ENCODE measurements around the gene UBE2QL1.

Gene UBE2QL1

DNA sequence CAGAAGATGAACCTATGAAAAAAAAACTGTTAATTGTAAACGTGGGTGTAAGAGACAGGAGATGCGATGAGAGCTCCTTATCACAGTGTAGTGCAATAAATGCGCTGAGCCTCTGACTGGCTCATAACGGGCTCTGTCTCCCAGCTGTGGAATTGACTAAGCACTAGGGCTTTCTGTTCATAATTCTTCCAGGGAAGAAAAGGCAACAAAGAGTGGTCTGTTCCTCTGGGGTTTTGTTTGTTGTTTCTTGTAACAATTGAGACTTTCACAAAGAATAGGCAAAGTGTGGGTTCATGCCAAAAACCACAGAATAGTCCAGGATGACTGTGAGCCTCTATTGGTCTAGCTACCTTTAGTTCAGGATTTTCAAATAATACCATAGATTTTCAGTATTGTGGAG, 39.4 kb downstream of the UBE2QL1 start:
- in situ Hi-C loops (cut with MboI; ENCODE audit: low pct_unique_long_range_greater_than_20kb, low sequenced_read_pairs, unreplicated experiment) = no loop called here
- TF ChIP-seq, protein P1, sequence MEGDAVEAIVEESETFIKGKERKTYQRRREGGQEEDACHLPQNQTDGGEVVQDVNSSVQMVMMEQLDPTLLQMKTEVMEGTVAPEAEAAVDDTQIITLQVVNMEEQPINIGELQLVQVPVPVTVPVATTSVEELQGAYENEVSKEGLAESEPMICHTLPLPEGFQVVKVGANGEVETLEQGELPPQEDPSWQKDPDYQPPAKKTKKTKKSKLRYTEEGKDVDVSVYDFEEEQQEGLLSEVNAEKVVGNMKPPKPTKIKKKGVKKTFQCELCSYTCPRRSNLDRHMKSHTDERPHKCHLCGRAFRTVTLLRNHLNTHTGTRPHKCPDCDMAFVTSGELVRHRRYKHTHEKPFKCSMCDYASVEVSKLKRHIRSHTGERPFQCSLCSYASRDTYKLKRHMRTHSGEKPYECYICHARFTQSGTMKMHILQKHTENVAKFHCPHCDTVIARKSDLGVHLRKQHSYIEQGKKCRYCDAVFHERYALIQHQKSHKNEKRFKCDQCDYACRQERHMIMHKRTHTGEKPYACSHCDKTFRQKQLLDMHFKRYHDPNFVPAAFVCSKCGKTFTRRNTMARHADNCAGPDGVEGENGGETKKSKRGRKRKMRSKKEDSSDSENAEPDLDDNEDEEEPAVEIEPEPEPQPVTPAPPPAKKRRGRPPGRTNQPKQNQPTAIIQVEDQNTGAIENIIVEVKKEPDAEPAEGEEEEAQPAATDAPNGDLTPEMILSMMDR (IDR thresholded peaks at IDR 0.05; ENCODE audit: extremely low read depth, insufficient read depth, missing control alignments) = no peak
- no peak for DNase-seq (ENCODE audit: low spot score)

DNA sequence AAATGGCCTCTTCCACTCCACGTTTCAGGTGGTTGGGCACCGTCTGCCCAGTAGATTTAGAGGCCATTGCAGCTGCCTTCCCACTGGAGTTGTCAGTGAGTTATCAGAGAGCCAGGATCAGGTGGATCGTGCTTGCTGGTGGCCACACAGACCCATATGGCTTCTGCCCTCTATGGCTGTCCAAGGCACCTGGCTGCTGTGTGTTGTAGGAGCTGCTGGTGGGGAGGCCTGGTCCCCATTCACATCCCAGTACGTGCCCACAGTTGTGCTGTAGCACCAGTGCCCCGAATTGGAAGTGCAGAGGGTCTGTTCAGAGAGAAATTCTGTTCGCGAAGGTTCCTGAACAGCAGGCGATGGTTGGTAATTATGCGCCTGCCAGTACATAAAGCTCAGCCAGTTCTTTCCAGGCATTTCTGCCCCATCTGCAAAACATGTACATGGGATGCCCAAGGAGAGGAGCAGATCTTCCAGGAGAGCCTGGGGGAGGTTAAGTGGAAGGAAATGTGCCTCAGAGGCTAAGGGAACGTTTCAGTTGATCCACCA, 41.1 kb downstream of the UBE2QL1 start:
- no peak for DNase-seq (ENCODE audit: low spot score)
- in situ Hi-C loops (cut with MboI; ENCODE audit: low pct_unique_long_range_greater_than_20kb, low sequenced_read_pairs, unreplicated experiment) = no loop called here
- TF ChIP-seq, protein P1 (IDR thresholded peaks at IDR 0.05; ENCODE audit: extremely low read depth, insufficient read depth, missing control alignments) = no peak

DNA sequence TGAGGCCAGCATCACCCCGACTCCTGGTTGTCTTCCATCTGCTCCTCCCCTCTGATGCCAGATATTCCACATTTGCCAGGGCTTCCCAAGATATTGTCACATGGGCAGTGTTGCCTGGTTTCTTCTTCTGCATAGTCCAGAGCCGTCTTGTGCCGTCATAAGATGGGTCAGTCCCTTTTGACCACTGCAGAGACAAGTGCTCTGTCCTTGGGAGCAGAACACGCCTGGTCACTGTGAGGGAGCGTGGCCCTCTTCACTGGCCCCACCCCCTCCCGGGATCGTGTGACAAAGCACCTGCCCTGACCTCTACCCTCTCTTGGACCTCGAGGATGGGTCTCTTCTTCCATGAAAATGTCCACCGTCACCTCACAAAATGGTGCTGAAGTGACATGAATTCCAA, 41.6 kb downstream of the UBE2QL1 start:
- TF ChIP-seq, protein P1 (IDR thresholded peaks at IDR 0.05; ENCODE audit: extremely low read depth, insufficient read depth, missing control alignments) = no peak
- in situ Hi-C loops (cut with MboI; ENCODE audit: low pct_unique_long_range_greater_than_20kb, low sequenced_read_pairs, unreplicated experiment) = no loop called here
- DNase-seq (ENCODE audit: low spot score) = no peak

DNA sequence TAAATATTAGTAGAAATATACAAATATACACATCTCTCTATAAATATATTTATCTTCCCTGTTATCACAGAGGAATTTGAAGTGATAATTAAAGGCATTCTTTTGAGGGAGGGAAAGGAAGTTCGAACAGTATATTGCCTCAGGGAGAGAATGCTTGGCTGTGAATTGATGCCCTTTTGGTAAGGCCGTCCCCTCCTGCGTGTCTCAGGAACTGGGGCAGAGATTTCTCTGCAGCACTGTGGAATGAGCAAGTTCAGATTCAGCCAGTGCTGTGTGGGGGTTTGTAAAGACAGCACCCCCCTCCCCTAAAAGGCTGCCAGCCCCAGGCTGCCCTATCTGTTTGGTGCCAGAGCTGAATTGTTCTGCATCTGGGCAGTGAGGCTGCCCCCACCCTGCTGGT, 42.0 kb downstream of the UBE2QL1 start:
- no peak for DNase-seq (ENCODE audit: low spot score)

DNA sequence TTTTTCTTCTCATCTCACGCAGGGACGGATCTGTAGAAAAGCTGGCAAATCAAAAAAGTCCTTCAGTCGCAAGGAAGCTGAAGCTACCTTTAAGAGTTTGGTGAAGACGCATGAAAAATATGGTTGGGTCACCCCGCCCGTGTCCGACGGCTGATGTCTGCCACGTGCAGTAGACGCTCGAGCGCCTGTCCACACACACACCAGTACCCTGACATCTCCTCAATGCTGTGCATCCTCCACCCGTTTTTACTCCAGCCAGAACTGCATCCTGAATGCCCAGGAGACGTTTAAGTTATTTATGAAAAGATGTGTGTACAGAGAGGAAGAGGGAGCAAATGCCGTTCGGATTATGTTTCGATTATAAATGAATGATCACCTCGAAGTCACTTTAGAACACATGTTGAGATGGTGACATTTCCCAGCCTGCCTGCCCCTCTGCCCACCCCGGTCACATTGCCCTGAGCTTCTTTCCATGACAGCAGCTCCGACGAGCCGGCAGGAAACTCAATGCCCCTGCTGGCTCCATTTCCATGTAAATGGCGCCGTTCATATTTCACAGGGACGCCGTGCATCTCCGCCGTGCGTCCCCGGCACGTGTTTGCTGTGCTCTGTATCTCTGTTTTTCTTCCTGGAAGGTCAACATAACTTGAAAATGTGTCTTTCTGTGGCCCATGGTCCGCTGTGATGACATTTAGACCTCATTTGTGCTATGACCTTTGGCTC, 42.7 kb downstream of the UBE2QL1 start:
- in situ Hi-C loops (cut with MboI; ENCODE audit: low pct_unique_long_range_greater_than_20kb, low sequenced_read_pairs, unreplicated experiment) = no loop called here
- no peak for DNase-seq (ENCODE audit: low spot score)
- TF ChIP-seq, protein P1 (IDR thresholded peaks at IDR 0.05; ENCODE audit: extremely low read depth, insufficient read depth, missing control alignments) = no peak

More for the DNA sequence above, 42.0 kb downstream of the UBE2QL1 start:
- in situ Hi-C loops (cut with MboI; ENCODE audit: low pct_unique_long_range_greater_than_20kb, low sequenced_read_pairs, unreplicated experiment) = no loop called here
- TF ChIP-seq, protein P1 (IDR thresholded peaks at IDR 0.05; ENCODE audit: extremely low read depth, insufficient read depth, missing control alignments) = no peak

DNA sequence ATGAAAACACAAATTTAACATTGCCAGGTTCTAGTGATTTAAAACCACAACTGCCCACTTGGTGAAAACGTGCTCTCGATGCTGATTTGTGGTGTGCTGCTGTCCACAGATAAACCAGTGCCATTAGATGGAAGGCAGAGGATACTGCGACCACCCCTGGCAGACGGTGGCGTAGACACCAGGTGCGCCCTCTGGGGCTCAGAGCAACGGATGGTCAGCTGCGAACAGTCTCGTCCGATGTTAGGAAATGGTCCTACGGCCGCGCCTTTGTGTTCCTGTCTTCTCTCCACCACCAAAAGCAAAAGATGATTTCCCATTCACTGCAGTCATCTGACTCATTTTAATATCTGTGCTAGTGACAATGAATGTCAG, 43.2 kb downstream of the UBE2QL1 start:
- no peak for DNase-seq (ENCODE audit: low spot score)
- TF ChIP-seq, protein P1 (IDR thresholded peaks at IDR 0.05; ENCODE audit: extremely low read depth, insufficient read depth, missing control alignments) = no peak
- in situ Hi-C loops (cut with MboI; ENCODE audit: low pct_unique_long_range_greater_than_20kb, low sequenced_read_pairs, unreplicated experiment) = no loop called here
